B cell (primary cell): ENCODE results near the gene ANKRD23. TPM values are rescaled to one million over a fixed set of nuclear protein-coding genes. Genes with fewer than 3 reads are reported as not detected.

ENCODE experiments used
- ATAC-seq: fragments of 200-7000 bp; cut with Tn5 transposase; one replicate; pipeline ENCODE4 v1.10.0; 2021; ENCODE audit warnings: low read depth, mild to moderate bottlenecking, moderate number of reproducible peaks, moderate library complexity
- CTCF ChIA-PET: fragments of 350-600 bp; sonication (Branson Sonifier 250); formaldehyde crosslinking; loops from one replicate; lab custom pipeline; 2021; ENCODE audit warnings: antibody characterized with exemption, inconsistent platforms; lab: Charles Lee
- POLR2A ChIA-PET: fragments of 350-600 bp; sonication (Branson Sonifier 250); formaldehyde crosslinking; loops from one replicate; lab custom pipeline; 2021; ENCODE audit warnings: antibody characterized with exemption; lab: Charles Lee
- DNase-seq: peaks from one replicate; pipeline ENCODE4 v3.0.0; 2013
- H2AFZ ChIP-seq: 2 replicates; pipeline ENCODE4 v1.6.1; 2012; ENCODE audit warnings: mild to moderate bottlenecking, low read depth, low read length; ENCODE audit not compliant: insufficient read depth, poor library complexity, severe bottlenecking
- H3K27ac ChIP-seq, 2 donors: 1 replicate in 1 of 2; 2 replicates in 1 of 2; pipeline ENCODE4 v1.5.1; 2012 to 2013; ENCODE audit warnings: low read length in 2 of 2, mild to moderate bottlenecking in 2 of 2, moderate library complexity in 1 of 2
- H3K27me3 ChIP-seq, 4 experiments: fragments of 200-600 bp in 1 of 4; sonication (generic) in 1 of 4; replicated peaks in 1 of 4; 1 replicate in 2 of 4; 2 replicates in 2 of 4; pipeline versions ENCODE4 v1.6.1 to v1.7.0; 2013 to 2016; ENCODE audit warnings: low read length in 3 of 4, mild to moderate bottlenecking in 2 of 4, mixed read lengths in 1 of 4, moderate library complexity in 1 of 4; ENCODE audit not compliant: insufficient read depth in 4 of 4, control insufficient read depth in 3 of 4; ENCODE audit errors: control extremely low read depth in 1 of 4
- H3K36me3 ChIP-seq, 2 experiments: replicated peaks in 1 of 2; 1 replicate in 1 of 2; 2 replicates in 1 of 2; pipeline versions ENCODE4 v1.6.1 to v1.7.1; 2013; ENCODE audit warnings: low read length in 1 of 2; ENCODE audit not compliant: insufficient read depth in 2 of 2, control insufficient read depth in 1 of 2; ENCODE audit errors: control extremely low read depth in 1 of 2, extremely low read depth in 1 of 2
- H3K4me1 ChIP-seq, 2 donors: fragments of 200-600 bp in 1 of 2; sonication (generic) in 1 of 2; 1 replicate in 1 of 2; 2 replicates in 1 of 2; pipeline versions ENCODE4 v1.5.1 to v1.6.1; 2013 to 2017; ENCODE audit warnings: low read length in 2 of 2; ENCODE audit not compliant: control insufficient read depth in 2 of 2, insufficient read depth in 2 of 2
- H3K4me2 ChIP-seq: replicated peaks from 2 replicates; pipeline ENCODE3; 2012; ENCODE audit warnings: mild to moderate bottlenecking, low read depth, low read length; ENCODE audit not compliant: poor library complexity, severe bottlenecking
- H3K4me3 ChIP-seq, 5 experiments: fragments of 200-600 bp in 1 of 5; sonication (generic) in 1 of 5; 1 replicate in 3 of 5; 2 replicates in 2 of 5; pipeline versions ENCODE4 v1.5.1 to v1.7.0; 2011 to 2016; ENCODE audit warnings: low read length in 4 of 5, mild to moderate bottlenecking in 4 of 5, low read depth in 2 of 5, control low read depth in 1 of 5, moderate library complexity in 1 of 5; ENCODE audit not compliant: insufficient read depth in 1 of 5; ENCODE audit errors: control extremely low read depth in 1 of 5, extremely low read depth in 1 of 5
- H3K79me2 ChIP-seq: fragments of 200-600 bp; sonication (generic); one replicate; pipeline ENCODE4 v1.6.0; 2016; ENCODE audit warnings: low read length; ENCODE audit not compliant: control insufficient read depth, insufficient read depth
- H3K9ac ChIP-seq: fragments of 200-600 bp; sonication (generic); 2 replicates; pipeline ENCODE4 v1.6.1; 2017; ENCODE audit warnings: mild to moderate bottlenecking, low read length, moderate library complexity
- H3K9me3 ChIP-seq, 3 donors: one replicate each; pipeline versions ENCODE4 v1.6.1 to v1.7.1; 2013; ENCODE audit warnings: low read length in 2 of 3; ENCODE audit not compliant: control insufficient read depth in 2 of 3, insufficient read depth in 1 of 3; ENCODE audit errors: control extremely low read depth in 1 of 3
- H4K20me1 ChIP-seq: 2 replicates; pipeline ENCODE4 v1.6.0; 2012; ENCODE audit warnings: mild to moderate bottlenecking, low read length; ENCODE audit not compliant: insufficient read depth, control insufficient read depth, poor library complexity, severe bottlenecking
- H3K27ac Mint-ChIP-seq: one replicate; pipeline ENCODE4 v1.8.0; 2021; ENCODE audit warnings: mixed read lengths
- H3K27me3 Mint-ChIP-seq: one replicate; pipeline ENCODE4 v1.8.0; 2021; ENCODE audit warnings: mixed read lengths
- H3K4me1 Mint-ChIP-seq: one replicate; pipeline ENCODE4 v1.8.0; 2021; ENCODE audit warnings: mixed read lengths
- H3K4me3 Mint-ChIP-seq: one replicate; pipeline ENCODE4 v1.8.0; 2021; ENCODE audit warnings: mixed read lengths
- H3K9me3 Mint-ChIP-seq: one replicate; pipeline ENCODE4 v1.8.0; 2022; ENCODE audit warnings: mixed read lengths; ENCODE audit not compliant: insufficient read depth
- EZH2 ChIP-seq: IDR thresholded peaks from 2 replicates; pipeline ENCODE4 v1.6.1; 2012; ENCODE audit warnings: borderline replicate concordance, low read depth, mild to moderate bottlenecking, moderate library complexity, low read length; ENCODE audit not compliant: insufficient read depth, poor library complexity, severe bottlenecking
- WGBS: methylation state at CpG from one replicate; pipeline ENCODE4 v1.1.5; 2013; ENCODE audit warnings: missing lambda C conversion rate; ENCODE audit not compliant: insufficient coverage; 5-methylcytosine and 5-hydroxymethylcytosine counted together
- intact Hi-C: fragments of 100-400 bp; cut with micrococcal nuclease; formaldehyde crosslinking; loops from one replicate; pipeline ENCODE4 v1.10.0; 2022
- polyA plus RNA-seq: library from polyadenylated mRNA; depleted of rRNA; stranded (reverse); fragments of >200 nt; gene quantifications from 2 replicates; pipeline ENCODE4 v1.2.3, GENCODE V29; 2012
- total RNA-seq, 2 donors: library from RNA; stranded (reverse); fragments of 120-200 nt in 1 of 2; gene quantifications; 1 replicate in 1 of 2; 2 replicates in 1 of 2; pipeline versions ENCODE4 v1.2.3 to v1.2.4, GENCODE V29; 2013 to 2022
- TF ChIP-seq, protein P1 (sequence below): fragments of 200-600 bp; IDR thresholded peaks from one replicate; pipeline ENCODE4 v1.8.0; 2022; ENCODE audit warnings: antibody characterized with exemption, mild to moderate bottlenecking

Gene ANKRD23
- total and polyA plus RNA-seq, 2 donors (not counting 1 experiment from before 2014, with no cell fraction given), result 8.8 to 11.3 TPM

- Mint-ChIP-seq H3K4me3 (peak overlapping the region; percentile 86), H3K27me3 (no peaks in the 10 kb centered on the region), H3K9me3 (no peaks in the 10 kb centered on the region), H3K4me1 (peaks cover 17% of the 10 kb centered on the region), H3K27ac (peak overlapping the region; percentile 89)
- TF ChIP-seq, protein P1, sequence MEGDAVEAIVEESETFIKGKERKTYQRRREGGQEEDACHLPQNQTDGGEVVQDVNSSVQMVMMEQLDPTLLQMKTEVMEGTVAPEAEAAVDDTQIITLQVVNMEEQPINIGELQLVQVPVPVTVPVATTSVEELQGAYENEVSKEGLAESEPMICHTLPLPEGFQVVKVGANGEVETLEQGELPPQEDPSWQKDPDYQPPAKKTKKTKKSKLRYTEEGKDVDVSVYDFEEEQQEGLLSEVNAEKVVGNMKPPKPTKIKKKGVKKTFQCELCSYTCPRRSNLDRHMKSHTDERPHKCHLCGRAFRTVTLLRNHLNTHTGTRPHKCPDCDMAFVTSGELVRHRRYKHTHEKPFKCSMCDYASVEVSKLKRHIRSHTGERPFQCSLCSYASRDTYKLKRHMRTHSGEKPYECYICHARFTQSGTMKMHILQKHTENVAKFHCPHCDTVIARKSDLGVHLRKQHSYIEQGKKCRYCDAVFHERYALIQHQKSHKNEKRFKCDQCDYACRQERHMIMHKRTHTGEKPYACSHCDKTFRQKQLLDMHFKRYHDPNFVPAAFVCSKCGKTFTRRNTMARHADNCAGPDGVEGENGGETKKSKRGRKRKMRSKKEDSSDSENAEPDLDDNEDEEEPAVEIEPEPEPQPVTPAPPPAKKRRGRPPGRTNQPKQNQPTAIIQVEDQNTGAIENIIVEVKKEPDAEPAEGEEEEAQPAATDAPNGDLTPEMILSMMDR, result no peak
- no peak for TF ChIP-seq EZH2
- ATAC-seq, result no peak
- intact Hi-C loops, result loop anchor here (1.0 to 5.0 kb wide), 2 partner anchors 18 to 320 kb away; partner anchors contain the start of gene ARID5A
- H3K4me2 ChIP-seq, result peak overlapping the region; percentile 95
- H2AFZ ChIP-seq, result peak overlapping the region; percentile 92
- peaks cover 2 to 13% of the 10 kb centered on the region in 2 experiments for H3K36me3 ChIP-seq
- no peaks in the 10 kb centered on the region for H3K9me3 ChIP-seq
- WGBS, result 15% methylated on average over 27 of the region's 27 CpGs
- peak overlapping the region; percentile 79 for H3K9ac ChIP-seq
- POLR2A ChIA-PET, result interaction anchor here (0.6 to 2.5 kb wide), 12 partner anchors 10 to 256 kb away, joined by 3 to 14 read pairs (median 5); partner anchors contain the start of genes ANKRD36 and CNNM3
- H3K79me2 ChIP-seq, result peaks cover 20% of the 10 kb centered on the region
- CTCF ChIA-PET, result interaction anchor here (0.6 to 3.3 kb wide), 40 partner anchors 11 to 549 kb away, joined by 3 to 45 read pairs (median 5); partner anchors contain the start of genes ANKRD36, CNNM3, CNNM4 and KANSL3
- peak overlapping the region; percentile 48 to 87 (median 73) for H3K4me3 ChIP-seq
- peaks cover 0 to 10% (median 0%) of the 10 kb centered on the region in 4 experiments for H3K27me3 ChIP-seq
- H4K20me1 ChIP-seq, result peaks cover 6% of the 10 kb centered on the region
- peaks cover 16 to 20% of the 10 kb centered on the region in 2 donors for H3K4me1 ChIP-seq
- DNase-seq, result no peak
- peak overlapping the region; percentile 73 to 88 for H3K27ac ChIP-seq
Observed at GRCh38 chr2:96856776-96857666, 13.2 kb upstream of the ANKRD23 start.
